AG04450 (cell line): Measurements from ENCODE around the gene COL5A2. TPM values are rescaled to one million over a fixed set of nuclear protein-coding genes. Genes with fewer than 3 reads are reported as not detected.

ENCODE experiments used
- CTCF ChIA-PET: fragments of 300-600, 350-600 bp; formaldehyde crosslinking; extraction: SDS; loops from one replicate; lab custom pipeline; 2022; ENCODE audit warnings: antibody characterized with exemption, inconsistent platforms; lab: Charles Lee
- POLR2A ChIA-PET: fragments of 350-600 bp; formaldehyde crosslinking; extraction: SDS; loops from one replicate; lab custom pipeline; 2021; ENCODE audit warnings: antibody characterized with exemption, inconsistent platforms; lab: Yijun Ruan, JAX
- DNase-seq: peaks from one replicate; pipeline ENCODE4 v3.0.0-alpha.2; 2011; ENCODE audit warnings: low read depth, low spot score
- H3K27ac ChIP-seq: one replicate; pipeline ENCODE4 v1.5.1; 2012; ENCODE audit warnings: low read depth, low read length, control low read depth
- H3K27me3 ChIP-seq: one replicate; pipeline ENCODE4 v1.6.0; 2012; ENCODE audit warnings: low read length; ENCODE audit not compliant: control insufficient read depth, insufficient read depth
- H3K4me3 ChIP-seq: 2 replicates; pipeline ENCODE4 v1.5.1; 2011; ENCODE audit warnings: mild to moderate bottlenecking, low read depth, low read length, control low read depth
- H3K9me3 ChIP-seq: 2 replicates; pipeline ENCODE4 v1.5.1; 2012; ENCODE audit warnings: low read length; ENCODE audit not compliant: control insufficient read depth, insufficient read depth
- CTCF ChIP-seq: IDR thresholded peaks from 2 replicates; pipeline ENCODE4 v1.5.1; 2011; ENCODE audit warnings: low read depth, low read length, control low read depth, inconsistent platforms
- polyA minus RNA-seq: library from RNA; depleted of rRNA, polyadenylated mRNA; stranded (reverse); fragments of >200 nt; gene quantifications from 2 replicates; pipeline ENCODE4 v1.2.3, GENCODE V29; 2011; rRNA and poly(A)+ RNA removed
- polyA plus RNA-seq: library from polyadenylated mRNA; depleted of rRNA; stranded (reverse); fragments of >200 nt; gene quantifications from 2 replicates; pipeline ENCODE4 v1.2.3, GENCODE V29; 2011; rRNA removed

COL5A2 gene
- 269 and 305 TPM in 2 replicates for polyA plus RNA-seq
- 292 and 320 TPM in 2 replicates for polyA minus RNA-seq

DNA sequence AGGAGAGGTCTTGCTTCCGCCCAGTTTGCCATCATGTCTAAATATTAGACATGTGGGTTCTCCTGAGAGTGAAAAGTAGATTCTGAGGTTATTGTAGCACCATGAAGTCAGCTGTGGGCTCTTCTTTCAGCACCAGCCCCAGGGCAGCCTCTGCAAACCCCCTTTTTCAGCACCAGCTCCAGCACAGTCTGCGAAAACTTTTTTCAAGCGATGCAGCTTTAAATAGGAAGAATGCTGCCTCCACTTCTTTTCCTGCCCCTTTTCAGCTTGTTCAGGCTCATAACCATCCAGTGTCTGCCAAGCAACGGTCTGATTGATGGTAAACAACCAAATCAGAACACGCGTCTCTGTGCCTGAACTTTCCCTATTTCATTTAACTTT, at the start of gene COL5A2:
COL5A2 (minus strand) TSS at position 192 of the 381 bp plus-strand sequence; CDS start at position 35, 157 bp downstream.
- H3K9me3 ChIP-seq: peaks cover 5% of the 10 kb centered on the region; the same call in 1 of the 2 replicates
- H3K27ac ChIP-seq: peak within 1 kb of the TSS; percentile 82
- H3K4me3 ChIP-seq: peak within 1 kb of the TSS; percentile 75
- peak; percentile 77 for DNase-seq
- POLR2A ChIA-PET: interaction anchor here (2.1 to 2.4 kb wide), 3 partner anchors 29 to 106 kb away, joined by 5 to 14 read pairs (median 11); no protein-coding TSS in a partner anchor
- CTCF ChIA-PET: interaction anchor here (1.0 to 3.7 kb wide), 5 partner anchors 8 to 189 kb away, joined by 3 to 27 read pairs (median 5); no protein-coding TSS in a partner anchor
- no peaks in the 10 kb centered on the region for H3K27me3 ChIP-seq
- TF ChIP-seq CTCF: no peak

- no peak overlapping the region for H3K27ac ChIP-seq
These were observed 46.5 kb upstream of the COL5A2 start for GRCh38 chr2:189226017-189226416.

GRCh38 chr2:189225032-189225431, 45.5 kb upstream of the COL5A2 start:
- no peak overlapping the region for H3K27ac ChIP-seq
- CTCF ChIA-PET: no interaction called here
- no peak overlapping the region for H3K4me3 ChIP-seq
- no peak for TF ChIP-seq CTCF
- DNase-seq: no peak
- no peaks in the 10 kb centered on the region for H3K9me3 ChIP-seq
- no peaks in the 10 kb centered on the region for H3K27me3 ChIP-seq
- POLR2A ChIA-PET: no interaction called here

More at GRCh38 chr2:189226017-189226416, 46.5 kb upstream of the COL5A2 start:
- TF ChIP-seq CTCF: no peak
- H3K9me3 ChIP-seq: no peaks in the 10 kb centered on the region
- H3K27me3 ChIP-seq: no peaks in the 10 kb centered on the region
- no peak overlapping the region for H3K4me3 ChIP-seq
- DNase-seq: no peak
- POLR2A ChIA-PET: no interaction called here
- CTCF ChIA-PET: no interaction called here

GRCh38 chr2:189222468-189223105, 43.0 kb upstream of the COL5A2 start:
- Histone ChIP-seq H3K27me3 (no peaks in the 10 kb centered on the region), H3K27ac (no peak overlapping the region), H3K4me3 (no peak overlapping the region), H3K9me3 (no peaks in the 10 kb centered on the region)
- ChIA-PET POLR2A (no interaction called here), CTCF (interaction anchor here (1.1 kb wide), 1 partner anchor 25 kb away, joined by 3 read pairs; no protein-coding TSS in a partner anchor)
- no peak for DNase-seq
- no peak for TF ChIP-seq CTCF

DNA sequence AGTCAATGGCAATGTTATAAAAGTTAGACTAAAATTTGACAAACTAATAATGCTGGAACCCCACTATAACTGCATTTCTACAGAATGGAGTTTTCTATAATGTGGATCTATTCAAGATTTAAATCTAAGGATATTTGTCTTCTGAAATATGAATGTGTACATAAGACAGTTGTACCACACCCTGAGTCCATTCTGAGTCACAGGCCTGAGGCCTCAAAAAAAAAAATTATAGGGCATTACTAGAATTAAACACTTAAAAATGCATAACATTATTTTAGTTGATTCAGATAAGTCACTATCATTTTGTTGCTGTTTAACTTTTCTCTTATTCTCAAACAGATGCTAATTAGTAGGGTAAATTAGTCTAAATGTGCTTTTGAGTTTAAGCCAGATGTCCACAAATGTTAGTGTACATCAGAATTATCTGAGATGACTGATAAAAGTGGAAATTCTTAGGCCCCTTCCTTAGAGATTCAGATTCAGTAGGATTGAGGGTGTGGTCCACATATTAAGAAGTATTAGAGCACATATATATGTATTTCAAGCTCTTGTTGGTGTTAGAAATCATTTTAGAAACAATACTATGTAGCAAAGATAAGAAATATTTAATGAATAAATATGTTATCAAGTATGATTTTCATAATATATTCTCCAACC, 42.4 kb upstream of the COL5A2 start:
- H3K27ac ChIP-seq: no peak overlapping the region
- TF ChIP-seq CTCF: no peak
- no peak overlapping the region for H3K4me3 ChIP-seq
- POLR2A ChIA-PET: no interaction called here
- no peaks in the 10 kb centered on the region for H3K27me3 ChIP-seq
- no peak for DNase-seq
- CTCF ChIA-PET: no interaction called here
- H3K9me3 ChIP-seq: no peaks in the 10 kb centered on the region
